Muscle layer of colon (tissue), 2 donors: ENCODE measurements around the gene NUDT8.
"Not testable (repeated sequence)": the region's sequence is repeated elsewhere in the genome, so short reads cannot be mapped to it uniquely, and the experiment has no call there.

ENCODE experiments used
- H3K27ac ChIP-seq: one replicate; pipeline ENCODE4 v1.7.0; 2013; ENCODE audit warnings: low read depth, mild to moderate bottlenecking, low read length, moderate library complexity
- H3K27me3 ChIP-seq, 2 donors: one replicate each; pipeline ENCODE4 v1.7.0; 2013; ENCODE audit warnings: low read length in 2 of 2, mild to moderate bottlenecking in 2 of 2; ENCODE audit not compliant: insufficient read depth in 2 of 2, control insufficient read depth in 1 of 2
- H3K36me3 ChIP-seq: one replicate; pipeline ENCODE4 v1.7.0; 2013; ENCODE audit warnings: mild to moderate bottlenecking, low read length; ENCODE audit not compliant: insufficient read depth
- H3K4me1 ChIP-seq: one replicate; pipeline ENCODE4 v1.7.0; 2013; ENCODE audit warnings: mild to moderate bottlenecking, low read length; ENCODE audit not compliant: insufficient read depth
- H3K4me3 ChIP-seq, 2 donors: one replicate each; pipeline ENCODE4 v1.7.0; 2013; ENCODE audit warnings: low read length in 2 of 2, low read depth in 1 of 2, mild to moderate bottlenecking in 1 of 2, moderate library complexity in 1 of 2
- H3K9ac ChIP-seq: one replicate; pipeline ENCODE4 v1.7.0; 2013; ENCODE audit warnings: low read length
- H3K9me3 ChIP-seq: one replicate; pipeline ENCODE4 v1.7.0; 2013; ENCODE audit warnings: mild to moderate bottlenecking, low read length
- donor health status: abdominal sarcoma.
- donor health status: Adenocarcinoma of cecum.

Gene NUDT8

GRCh38 chr11:67637441-67637840 lies 7.7 kb upstream of the NUDT8 start:
- not testable (repeated sequence) for H3K4me3 ChIP-seq, H3K9me3 ChIP-seq, H3K36me3 ChIP-seq, H3K4me1 ChIP-seq, H3K9ac ChIP-seq, H3K27ac ChIP-seq
- peaks cover 0 to 14% of the 10 kb centered on the region in 2 donors for H3K27me3 ChIP-seq

- Histone ChIP-seq H3K36me3 (no peaks in the 10 kb centered on the region), H3K4me1 (no peaks in the 10 kb centered on the region), H3K9me3 (no peaks in the 10 kb centered on the region), H3K4me3 (no peak overlapping the region), H3K9ac (no peak overlapping the region), H3K27ac (no peak overlapping the region), H3K27me3 (peaks cover 0 to 14% of the 10 kb centered on the region in 2 donors)
Observed at GRCh38 chr11:67636962-67637361, 7.2 kb upstream of the NUDT8 start.

GRCh38 chr11:67635231-67635521 lies 5.4 kb upstream of the NUDT8 start:
- no peak overlapping the region for H3K27ac ChIP-seq
- H3K27me3 ChIP-seq: peaks cover 0 to 7% of the 10 kb centered on the region in 2 donors
- H3K36me3 ChIP-seq: no peaks in the 10 kb centered on the region
- no peak overlapping the region for H3K4me3 ChIP-seq
- peaks cover 6% of the 10 kb centered on the region for H3K4me1 ChIP-seq
- H3K9ac ChIP-seq: no peak overlapping the region
- H3K9me3 ChIP-seq: no peaks in the 10 kb centered on the region

GRCh38 chr11:67634366-67635230 lies 4.9 kb upstream of the NUDT8 start:
- H3K27me3 ChIP-seq: peaks cover 0 to 2% of the 10 kb centered on the region in 2 donors
- H3K27ac ChIP-seq: no peak overlapping the region
- H3K9me3 ChIP-seq: no peaks in the 10 kb centered on the region
- no peak overlapping the region for H3K4me3 ChIP-seq
- H3K36me3 ChIP-seq: no peaks in the 10 kb centered on the region
- no peak overlapping the region for H3K9ac ChIP-seq
- H3K4me1 ChIP-seq: peaks cover 6% of the 10 kb centered on the region

- H3K9me3 ChIP-seq: no peaks in the 10 kb centered on the region
- H3K27ac ChIP-seq: no peak overlapping the region
- no peaks in the 10 kb centered on the region for H3K36me3 ChIP-seq
- no peak overlapping the region for H3K4me3 ChIP-seq
- peaks cover 9% of the 10 kb centered on the region for H3K4me1 ChIP-seq
- H3K27me3 ChIP-seq: no peaks in the 10 kb centered on the region
- no peak overlapping the region for H3K9ac ChIP-seq
Observed at GRCh38 chr11:67633758-67634365, 4.1 kb upstream of the NUDT8 start.

GRCh38 chr11:67632982-67633755 lies 3.4 kb upstream of the NUDT8 start:
- Histone ChIP-seq H3K4me3 (no peak overlapping the region), H3K4me1 (peaks cover 13% of the 10 kb centered on the region), H3K9me3 (no peaks in the 10 kb centered on the region), H3K27ac (no peak overlapping the region), H3K36me3 (no peaks in the 10 kb centered on the region), H3K27me3 (no peaks in the 10 kb centered on the region), H3K9ac (no peak overlapping the region)

- H3K4me1 ChIP-seq: peaks cover 13% of the 10 kb centered on the region
- no peak overlapping the region for H3K27ac ChIP-seq
Observed at GRCh38 chr11:67632175-67632981, 2.6 kb upstream of the NUDT8 start.

GRCh38 chr11:67631853-67632174 lies 2.1 kb upstream of the NUDT8 start:
- Histone ChIP-seq H3K27me3 (no peaks in the 10 kb centered on the region), H3K27ac (no peak overlapping the region), H3K4me3 (no peak overlapping the region), H3K9ac (no peak overlapping the region), H3K36me3 (no peaks in the 10 kb centered on the region), H3K4me1 (peaks cover 13% of the 10 kb centered on the region), H3K9me3 (no peaks in the 10 kb centered on the region)

More at GRCh38 chr11:67632175-67632981, 2.6 kb upstream of the NUDT8 start:
- H3K9ac ChIP-seq: no peak overlapping the region
- no peak overlapping the region for H3K4me3 ChIP-seq
- no peaks in the 10 kb centered on the region for H3K9me3 ChIP-seq
- H3K27me3 ChIP-seq: no peaks in the 10 kb centered on the region
- H3K36me3 ChIP-seq: no peaks in the 10 kb centered on the region

- Histone ChIP-seq H3K9ac (no peak overlapping the region), H3K4me3 (no peak overlapping the region), H3K27ac (no peak overlapping the region), H3K9me3 (no peaks in the 10 kb centered on the region), H3K27me3 (no peaks in the 10 kb centered on the region), H3K36me3 (no peaks in the 10 kb centered on the region), H3K4me1 (peaks cover 13% of the 10 kb centered on the region)
Observed at GRCh38 chr11:67631411-67631810, 1.7 kb upstream of the NUDT8 start.

- H3K4me3 ChIP-seq: peak overlapping the region; percentile 70 to 86
- peak overlapping the region; percentile 83 for H3K27ac ChIP-seq
- no peaks in the 10 kb centered on the region for H3K36me3 ChIP-seq
- H3K27me3 ChIP-seq: no peaks in the 10 kb centered on the region
- peak overlapping the region; percentile 61 for H3K9ac ChIP-seq
- H3K9me3 ChIP-seq: no peaks in the 10 kb centered on the region
- peaks cover 13% of the 10 kb centered on the region for H3K4me1 ChIP-seq
Observed at GRCh38 chr11:67630943-67631331, 1.2 kb upstream of the NUDT8 start.
